GM13977 (cell line): Measurements from ENCODE around the gene ZNF281.
A peak's percentile ranks its signal among the peaks of the same experiment; 100 is the strongest.
"Not testable (repeated sequence)": the region's sequence is repeated elsewhere in the genome, so short reads cannot be mapped to it uniquely, and the experiment has no call there.

ENCODE experiments used
- DNase-seq: peaks from one replicate; pipeline ENCODE4 v3.0.0; 2012; ENCODE audit warnings: low spot score
- in situ Hi-C: fragments of 300-500 bp; cut with MboI; formaldehyde crosslinking; loops from one replicate; pipeline ENCODE4 v1.12.0; 2022; ENCODE audit warnings: low sequenced_read_pairs, low pct_unique_long_range_greater_than_20kb, mixed read lengths, inconsistent platforms; ENCODE audit not compliant: unreplicated experiment
- TF ChIP-seq, protein P1 (sequence below): IDR thresholded peaks from 2 replicates; pipeline ENCODE4 v1.5.1; 2012; ENCODE audit warnings: mild to moderate bottlenecking, control low read depth; ENCODE audit not compliant: insufficient read depth; ENCODE audit errors: extremely low read depth, missing control alignments

ZNF281 gene

DNA sequence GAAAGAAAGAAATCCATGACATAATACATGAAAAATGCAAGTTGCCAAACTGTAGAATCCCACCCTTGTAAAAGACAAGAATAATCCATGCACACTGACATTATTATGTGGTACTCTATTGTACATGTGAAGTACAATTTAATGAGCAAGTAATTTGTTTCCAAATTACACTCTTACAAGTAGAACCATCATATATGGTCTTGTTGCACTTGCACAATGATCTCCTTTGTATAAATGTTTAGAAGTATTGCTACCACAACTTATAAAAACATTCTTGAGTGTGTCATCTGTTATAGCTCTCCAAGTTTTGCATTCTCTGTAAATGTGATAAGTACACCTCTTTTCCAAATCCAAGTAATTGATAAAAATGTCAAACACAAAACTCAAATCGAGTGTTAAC, 29.1 kb upstream of the ZNF281 start:
- TF ChIP-seq, protein P1, sequence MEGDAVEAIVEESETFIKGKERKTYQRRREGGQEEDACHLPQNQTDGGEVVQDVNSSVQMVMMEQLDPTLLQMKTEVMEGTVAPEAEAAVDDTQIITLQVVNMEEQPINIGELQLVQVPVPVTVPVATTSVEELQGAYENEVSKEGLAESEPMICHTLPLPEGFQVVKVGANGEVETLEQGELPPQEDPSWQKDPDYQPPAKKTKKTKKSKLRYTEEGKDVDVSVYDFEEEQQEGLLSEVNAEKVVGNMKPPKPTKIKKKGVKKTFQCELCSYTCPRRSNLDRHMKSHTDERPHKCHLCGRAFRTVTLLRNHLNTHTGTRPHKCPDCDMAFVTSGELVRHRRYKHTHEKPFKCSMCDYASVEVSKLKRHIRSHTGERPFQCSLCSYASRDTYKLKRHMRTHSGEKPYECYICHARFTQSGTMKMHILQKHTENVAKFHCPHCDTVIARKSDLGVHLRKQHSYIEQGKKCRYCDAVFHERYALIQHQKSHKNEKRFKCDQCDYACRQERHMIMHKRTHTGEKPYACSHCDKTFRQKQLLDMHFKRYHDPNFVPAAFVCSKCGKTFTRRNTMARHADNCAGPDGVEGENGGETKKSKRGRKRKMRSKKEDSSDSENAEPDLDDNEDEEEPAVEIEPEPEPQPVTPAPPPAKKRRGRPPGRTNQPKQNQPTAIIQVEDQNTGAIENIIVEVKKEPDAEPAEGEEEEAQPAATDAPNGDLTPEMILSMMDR: no peak
- in situ Hi-C loops: no loop called here
- DNase-seq: no peak

DNA sequence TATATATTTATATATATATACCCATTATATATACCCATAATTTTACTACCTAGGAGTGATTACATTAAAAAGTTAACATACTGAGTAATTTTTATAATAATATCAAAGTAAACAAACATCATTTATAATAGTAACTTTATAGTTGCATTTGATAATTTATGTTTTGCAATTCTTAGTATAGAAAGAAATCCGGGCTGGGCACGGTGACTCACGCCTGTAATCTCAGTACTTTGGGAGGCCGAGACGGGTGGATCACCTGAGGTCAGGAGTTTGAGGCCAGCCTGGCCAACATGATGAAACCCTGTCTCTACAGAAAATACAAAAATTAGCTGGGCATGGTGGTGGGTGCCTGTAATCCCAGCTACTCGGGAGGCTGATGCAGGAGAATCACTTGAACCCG, 28.6 kb upstream of the ZNF281 start:
- DNase-seq, in situ Hi-C loops: not testable (repeated sequence)

DNA sequence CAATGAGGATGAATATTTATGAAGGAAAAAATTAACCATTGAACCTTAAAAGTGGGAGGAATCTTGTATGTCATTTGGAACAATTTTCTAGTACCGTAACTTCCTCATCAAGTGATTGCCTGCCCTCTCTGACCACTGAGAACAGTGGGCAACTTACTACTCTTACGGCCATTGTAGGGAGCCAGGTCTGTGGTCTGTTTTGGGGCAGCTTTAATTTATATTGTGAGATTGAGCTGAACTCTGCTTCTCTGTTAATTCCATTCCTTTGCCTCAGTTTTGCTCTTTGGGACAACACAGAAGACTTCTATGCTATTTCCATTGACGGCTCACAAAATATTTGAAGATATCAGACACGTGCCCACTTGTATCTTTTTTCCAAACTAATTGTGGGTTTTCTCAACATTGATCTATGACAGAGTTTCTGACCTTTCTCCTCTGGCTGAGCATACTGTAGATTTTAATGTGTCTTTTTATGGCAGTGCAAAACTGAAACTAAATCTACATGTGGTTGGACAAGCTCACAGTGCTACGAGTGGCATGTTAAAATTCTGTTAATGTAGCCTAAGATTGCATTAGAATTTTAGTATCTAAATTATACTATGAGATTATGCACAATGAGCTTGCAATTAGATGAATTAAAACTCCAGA, 27.8 kb upstream of the ZNF281 start:
- in situ Hi-C loops: no loop called here
- TF ChIP-seq, protein P1: no peak
- DNase-seq: peak; percentile 29

DNA sequence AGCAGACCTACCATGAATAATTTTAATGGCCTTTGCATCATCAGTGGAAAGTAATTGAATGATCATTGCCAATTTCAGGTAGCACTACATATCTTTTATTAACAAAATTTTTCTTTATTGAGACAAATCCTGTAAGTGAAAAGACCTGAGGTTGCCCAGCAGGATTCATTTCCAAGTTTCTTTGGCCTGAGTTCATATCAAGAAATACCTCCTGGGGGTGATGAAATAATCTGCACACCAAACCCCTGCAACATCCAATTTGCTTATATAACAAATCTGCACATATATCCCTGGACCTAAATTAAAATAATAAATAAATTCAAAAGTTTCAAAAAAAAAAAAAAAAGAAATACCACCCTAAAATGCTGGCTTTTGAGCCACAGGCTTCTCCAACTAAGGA, 27.3 kb upstream of the ZNF281 start:
- TF ChIP-seq, protein P1: no peak
- in situ Hi-C loops: no loop called here

DNA sequence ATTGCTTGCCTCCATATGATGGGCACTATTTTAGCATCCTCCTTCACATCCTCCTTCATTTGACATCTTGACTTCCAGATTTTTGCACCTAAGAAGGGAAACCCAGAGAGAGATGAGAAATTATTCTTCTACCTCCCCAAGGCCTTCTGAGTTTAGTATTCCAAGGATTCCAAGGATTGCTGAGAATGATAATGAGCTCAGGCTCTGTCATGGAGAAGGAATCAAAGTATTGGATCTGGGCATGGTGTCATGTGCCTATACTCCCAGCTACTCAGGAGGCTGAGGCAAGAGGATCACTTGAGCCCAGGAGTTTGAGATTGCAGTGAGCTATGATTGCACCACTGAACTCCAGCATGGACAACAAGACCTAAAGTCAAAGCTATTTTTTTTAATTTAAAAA, 26.6 kb upstream of the ZNF281 start:
- TF ChIP-seq, protein P1: no peak
- no peak for DNase-seq
- in situ Hi-C loops: no loop called here

More for the DNA sequence above, 27.3 kb upstream of the ZNF281 start:
- DNase-seq: no peak

DNA sequence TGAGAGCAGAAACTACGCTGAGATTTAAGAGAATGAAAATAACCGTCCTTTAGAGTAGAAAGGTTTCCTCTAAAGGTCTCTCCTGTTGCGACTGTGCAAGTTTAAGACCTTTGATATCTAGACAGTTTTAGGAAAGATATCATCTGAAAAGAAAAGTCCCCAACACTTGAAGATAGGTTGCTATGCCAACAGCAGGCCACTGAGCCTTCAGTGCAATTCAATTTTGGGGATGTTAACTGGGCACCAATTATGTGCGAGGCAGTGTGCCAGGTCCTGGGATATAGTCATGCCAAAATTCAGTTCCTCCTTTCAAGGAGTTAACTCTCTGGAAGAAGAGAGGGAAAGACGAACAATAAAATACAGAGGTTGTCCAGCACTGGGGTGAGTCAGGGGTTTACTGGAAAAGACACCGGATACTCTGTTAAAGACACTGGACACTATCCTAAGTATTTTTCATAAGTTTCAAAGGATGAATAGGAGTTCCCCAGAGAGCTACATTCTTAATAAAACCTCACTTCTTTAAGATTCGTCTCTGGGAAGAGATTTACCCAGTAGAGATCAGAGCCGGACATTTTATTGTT, 25.5 kb upstream of the ZNF281 start:
- DNase-seq: no peak
- TF ChIP-seq, protein P1: no peak
- in situ Hi-C loops: no loop called here

DNA sequence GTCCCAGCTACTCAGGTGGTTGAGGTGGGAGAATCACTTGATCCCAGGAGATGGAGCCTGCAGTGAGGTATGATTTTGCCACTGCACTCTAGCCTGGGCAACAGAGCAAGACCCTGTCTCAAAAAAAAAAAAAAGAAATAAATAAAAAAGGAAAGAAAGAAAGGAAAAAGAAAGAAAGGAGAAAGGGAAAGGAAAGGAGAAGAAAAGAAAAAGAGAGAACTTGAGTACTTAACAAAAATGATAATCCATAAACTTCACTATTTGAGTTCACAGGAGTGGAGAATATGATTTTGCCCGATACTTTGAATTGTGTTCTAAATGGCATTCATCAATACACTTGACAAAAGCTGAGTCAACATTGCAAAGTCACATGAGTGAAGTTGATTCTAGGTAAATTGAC, 23.8 kb upstream of the ZNF281 start:
- TF ChIP-seq, protein P1: no peak
- DNase-seq: no peak
- in situ Hi-C loops: no loop called here
